GM21723 (cell line): Measurements from ENCODE around the gene NGEF.
"Not testable (repeated sequence)": the region's sequence is repeated elsewhere in the genome, so short reads cannot be mapped to it uniquely, and the experiment has no call there.

Experiments
- ATAC-seq: cut with Tn5 transposase; IDR thresholded peaks from one replicate; pipeline ENCODE4 v1.9.1; 2021; ENCODE audit warnings: mild to moderate bottlenecking, moderate library complexity; ENCODE audit not compliant: unreplicated experiment

Gene NGEF

DNA sequence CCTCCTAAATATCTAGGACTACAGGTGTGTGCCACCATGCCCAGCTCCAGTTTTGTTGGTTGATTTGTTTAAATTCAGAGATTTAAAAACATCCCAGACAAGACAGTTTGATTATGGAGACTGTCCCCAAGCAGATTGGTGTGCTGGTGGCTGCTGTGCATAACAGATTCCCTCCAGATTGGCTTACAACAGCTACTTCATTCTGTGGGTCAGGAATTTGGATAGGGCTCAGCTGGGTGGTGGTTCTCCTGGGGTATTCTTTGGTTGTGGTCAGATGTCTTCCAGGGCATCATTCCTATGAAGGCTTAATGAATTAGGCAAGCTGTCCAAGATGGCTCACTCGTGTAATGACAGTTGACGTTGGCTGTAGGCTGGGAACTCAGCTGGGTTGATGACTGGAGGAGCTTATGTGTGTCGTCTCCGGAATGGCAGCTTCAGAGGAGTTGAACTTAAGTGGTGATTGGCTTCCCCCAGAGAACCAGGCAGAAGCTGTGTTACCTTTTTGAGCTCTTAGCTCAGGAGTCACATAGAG, 153.6 kb downstream of the NGEF start:
- ATAC-seq, result no peak

DNA sequence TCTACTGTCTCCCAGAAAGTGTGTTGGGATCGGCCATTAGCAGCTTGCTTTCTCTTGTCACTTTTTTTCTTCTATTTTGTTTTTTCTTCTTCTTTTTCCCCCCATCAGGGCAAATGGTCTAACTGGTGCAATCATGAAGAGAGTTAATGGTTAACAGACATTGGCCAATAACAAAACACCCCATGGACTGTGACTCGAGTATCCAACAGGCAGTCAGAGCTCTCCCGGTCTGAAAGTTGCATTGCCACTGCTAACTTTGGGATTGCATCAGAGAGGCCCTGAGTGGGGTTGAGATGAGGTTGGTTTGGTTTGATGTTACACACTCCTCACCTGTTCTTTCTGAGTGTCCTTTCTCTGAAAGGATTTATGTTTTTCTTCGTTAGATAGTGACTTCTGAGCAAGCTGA, 155.9 kb downstream of the NGEF start:
- no peak for ATAC-seq

- no peak for ATAC-seq
These were observed 159.0 kb downstream of the NGEF start for GRCh38 chr2:232854082-232854481.

DNA sequence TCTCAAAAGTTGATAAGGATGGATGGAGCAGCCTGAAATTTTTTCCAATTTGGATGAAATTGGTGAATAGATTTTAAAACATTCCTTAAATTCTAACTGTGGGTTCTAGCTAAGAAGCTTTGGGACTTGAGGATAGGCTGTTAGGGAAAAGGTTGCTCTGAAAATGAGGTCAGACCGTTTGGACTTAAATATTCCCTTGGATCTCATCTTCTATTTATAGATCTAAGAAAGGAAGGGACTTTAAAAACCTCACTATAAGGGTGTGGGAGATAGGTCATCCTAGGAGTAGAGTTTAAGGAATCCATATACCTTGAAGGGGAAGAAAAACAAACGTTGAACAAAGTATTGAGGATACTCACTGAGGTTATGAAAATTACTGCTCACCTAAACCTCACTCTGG, 160.4 kb downstream of the NGEF start:
- no peak for ATAC-seq

DNA sequence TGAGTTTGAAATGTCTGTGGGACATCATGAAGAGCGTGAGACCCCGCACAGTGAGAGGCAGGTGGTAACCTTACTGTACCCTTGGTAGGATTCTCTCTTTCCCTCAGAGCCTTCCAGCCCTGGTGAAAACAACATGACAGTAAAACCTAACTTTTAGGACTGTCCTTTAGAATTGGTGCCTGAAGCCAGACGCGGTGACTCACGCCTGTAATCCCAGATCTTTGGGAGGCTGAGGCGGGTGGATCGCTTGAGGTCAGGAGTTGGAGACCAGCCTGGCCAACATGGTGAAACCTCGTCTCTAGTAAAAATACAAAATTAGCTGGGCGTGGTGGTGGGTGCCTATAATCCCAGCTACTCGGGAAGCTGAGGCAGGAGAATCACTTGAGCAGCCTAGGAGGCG, 161.0 kb downstream of the NGEF start:
- not testable (repeated sequence) for ATAC-seq

DNA sequence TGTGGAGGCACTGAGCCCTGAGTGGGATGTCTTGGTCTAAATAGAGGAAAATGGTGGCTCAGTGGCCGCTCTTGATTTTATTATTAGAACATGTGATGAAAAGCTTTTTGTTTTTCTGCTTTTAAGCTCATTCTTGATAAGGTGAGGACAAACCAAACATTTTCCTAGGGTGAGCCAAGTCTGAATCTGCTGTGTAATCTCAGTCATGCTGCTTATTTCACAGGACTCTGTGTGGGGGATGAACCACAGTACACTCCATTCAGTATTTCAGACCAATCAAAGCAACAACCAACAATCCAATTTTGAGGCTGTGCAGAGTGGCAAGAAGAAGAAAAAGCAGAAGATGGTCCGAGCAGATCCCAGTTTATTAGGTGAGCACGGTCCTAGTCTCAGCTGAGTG, 163.0 kb downstream of the NGEF start:
- no peak for ATAC-seq

- no peak for ATAC-seq
These were observed 167.0 kb downstream of the NGEF start for GRCh38 chr2:232846055-232846454.

DNA sequence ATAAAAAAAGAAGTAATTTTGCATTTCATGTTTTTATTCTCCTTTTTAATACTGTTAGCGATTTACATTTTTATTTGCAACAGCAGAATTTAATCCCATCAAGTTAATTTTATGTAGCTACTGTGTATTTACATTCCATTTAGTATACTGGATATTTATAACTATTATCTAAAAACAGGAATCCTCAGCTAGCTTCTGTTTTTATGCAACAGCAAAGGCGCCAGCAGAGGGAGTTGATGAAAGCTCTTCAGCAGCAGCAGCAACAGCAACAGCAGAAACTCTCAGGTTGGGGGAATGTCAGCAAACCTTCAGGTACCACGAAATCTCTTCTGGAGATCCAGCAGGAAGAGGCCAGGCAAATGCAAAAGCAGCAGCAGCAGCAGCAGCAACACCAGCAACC, 169.2 kb downstream of the NGEF start:
- ATAC-seq, result no peak

DNA sequence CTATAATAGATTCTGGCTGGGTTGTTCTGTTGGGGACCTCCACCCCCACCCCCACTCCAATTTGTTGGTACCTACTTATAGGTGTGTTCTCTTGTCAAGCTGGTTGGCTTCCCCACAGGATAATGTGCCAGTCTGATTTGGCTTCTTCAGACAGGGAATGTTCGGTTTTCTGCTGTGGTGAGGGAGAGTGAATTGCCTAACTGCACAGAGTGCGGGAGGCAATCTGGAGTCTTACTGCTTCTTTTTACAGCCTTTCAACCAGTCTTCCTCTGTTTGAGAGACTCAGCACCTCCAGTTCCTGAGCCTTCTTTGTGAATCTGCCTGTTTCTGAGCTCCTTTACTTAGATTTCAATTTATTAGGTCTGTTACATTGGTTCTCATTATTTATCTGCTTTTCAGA, 170.4 kb downstream of the NGEF start:
- no peak for ATAC-seq

- ATAC-seq, result no peak
These were observed 173.5 kb downstream of the NGEF start for GRCh38 chr2:232839411-232840079.

GRCh38 chr2:232838406-232838874, 174.6 kb downstream of the NGEF start:
- peak; percentile 83 for ATAC-seq

DNA sequence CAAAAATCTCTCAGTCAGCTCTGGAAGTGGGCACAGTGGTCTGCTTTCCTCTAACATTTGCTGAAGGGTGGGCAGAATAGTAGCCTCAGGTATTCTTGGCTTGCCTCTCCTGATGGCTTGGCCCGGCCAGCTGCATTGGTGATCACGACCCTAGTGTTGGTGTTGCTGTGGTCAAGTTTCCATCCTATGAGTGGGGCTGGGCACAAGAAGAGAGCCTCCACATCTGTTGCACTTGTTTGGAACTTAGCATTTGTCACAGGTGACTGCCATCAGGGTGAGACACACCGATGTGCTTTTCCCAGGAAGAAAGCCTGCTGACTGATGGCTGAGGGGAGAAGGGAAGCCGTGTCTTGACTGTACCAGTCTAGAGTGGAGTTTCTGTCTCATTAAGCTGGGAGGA, 176.1 kb downstream of the NGEF start:
- no peak for ATAC-seq

DNA sequence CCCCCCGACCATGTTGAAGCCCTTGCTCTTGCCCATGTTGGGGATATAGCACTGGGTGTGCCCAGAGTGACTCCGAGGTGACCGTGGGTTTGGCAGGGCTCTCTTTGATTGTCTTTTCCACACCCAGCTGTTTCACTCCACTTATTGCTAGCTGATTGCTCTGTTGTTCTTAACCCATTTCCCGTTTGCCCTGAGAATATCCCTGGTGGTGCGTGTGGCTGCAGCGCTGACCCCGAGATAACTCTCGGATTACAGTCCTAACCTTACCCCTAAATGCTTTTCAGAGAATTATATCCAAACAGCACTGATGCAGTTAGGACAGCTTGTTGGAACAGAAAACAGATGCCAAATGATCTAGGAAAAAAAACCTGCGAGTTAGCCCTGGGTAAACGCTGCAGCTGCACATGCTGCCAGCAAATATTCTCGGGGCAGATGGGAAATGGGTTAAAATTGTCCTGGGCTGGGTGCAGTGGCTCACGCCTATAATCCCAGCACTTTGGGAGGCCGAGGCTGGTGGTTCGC, 177.3 kb downstream of the NGEF start:
- ATAC-seq, result no peak

DNA sequence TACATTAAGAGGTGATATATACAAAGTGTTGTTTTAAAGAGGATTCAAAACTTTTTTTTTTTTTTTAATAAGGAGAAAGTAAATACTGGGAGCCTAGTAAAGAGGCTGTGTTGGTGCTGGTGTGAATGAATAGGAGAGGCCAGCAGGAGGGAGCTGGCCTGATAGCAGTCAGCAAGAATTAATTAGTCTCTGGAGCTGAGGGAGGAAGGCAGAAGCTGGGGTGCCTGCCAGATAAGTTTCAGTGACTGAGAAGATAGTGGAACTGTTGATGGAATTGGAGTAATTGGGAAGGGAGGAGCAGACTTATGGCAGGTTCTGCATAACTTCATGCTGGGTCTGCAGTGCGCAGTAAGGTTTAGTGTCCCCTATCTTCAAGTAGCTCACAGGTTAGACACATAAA, 179.2 kb downstream of the NGEF start:
- ATAC-seq, result no peak

DNA sequence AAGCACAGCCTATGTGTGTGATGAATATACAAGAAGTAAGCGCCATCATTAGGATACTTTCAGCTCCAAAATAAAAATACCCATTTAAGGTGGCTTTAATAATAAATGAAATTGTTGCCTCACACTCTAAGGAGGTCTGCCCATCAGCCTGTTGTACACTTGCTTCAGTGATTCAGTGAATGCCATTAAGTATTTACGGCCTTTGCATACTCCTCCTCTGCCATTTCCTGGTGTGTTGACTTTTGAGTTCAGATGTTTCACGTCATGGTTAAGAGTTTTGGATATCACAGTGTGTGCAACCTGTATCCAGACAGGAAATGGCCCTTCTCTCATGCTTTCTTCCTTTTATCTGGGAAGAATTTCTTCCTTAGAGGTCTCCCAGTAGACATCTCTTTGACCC, 181.6 kb downstream of the NGEF start:
- ATAC-seq, result no peak

DNA sequence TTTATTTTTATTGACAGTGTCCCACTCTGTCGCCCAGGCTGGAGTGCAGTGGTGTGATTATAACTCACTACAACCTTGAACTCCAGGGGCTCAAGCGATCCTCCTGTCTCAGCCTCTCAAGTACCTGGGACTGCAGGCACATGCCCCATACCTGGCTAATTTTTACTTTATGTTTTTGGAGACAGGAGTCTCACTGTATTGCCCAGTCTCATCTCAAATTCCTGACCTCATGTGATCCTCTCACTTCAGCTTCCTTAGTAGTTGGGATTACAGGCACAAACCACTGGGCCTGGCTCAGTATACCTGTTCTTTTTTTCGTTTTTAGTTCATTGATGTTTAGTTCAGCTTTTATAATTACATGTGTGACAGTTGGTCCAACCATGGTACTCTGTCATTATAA, 183.1 kb downstream of the NGEF start:
- ATAC-seq, result no peak
